ENCODE data around the gene HES4. TPM values are rescaled to one million over a fixed set of nuclear protein-coding genes. Genes with fewer than 3 reads are reported as not detected.
A peak's percentile ranks its signal among the peaks of the same experiment; 100 is the strongest.

Gene HES4
- total and polyA plus RNA-seq, 2 of the 13 experiments (the other 11 are each of a cell fraction or from before 2014, with no cell fraction given) = 8.8 to 10.6 TPM

DNA sequence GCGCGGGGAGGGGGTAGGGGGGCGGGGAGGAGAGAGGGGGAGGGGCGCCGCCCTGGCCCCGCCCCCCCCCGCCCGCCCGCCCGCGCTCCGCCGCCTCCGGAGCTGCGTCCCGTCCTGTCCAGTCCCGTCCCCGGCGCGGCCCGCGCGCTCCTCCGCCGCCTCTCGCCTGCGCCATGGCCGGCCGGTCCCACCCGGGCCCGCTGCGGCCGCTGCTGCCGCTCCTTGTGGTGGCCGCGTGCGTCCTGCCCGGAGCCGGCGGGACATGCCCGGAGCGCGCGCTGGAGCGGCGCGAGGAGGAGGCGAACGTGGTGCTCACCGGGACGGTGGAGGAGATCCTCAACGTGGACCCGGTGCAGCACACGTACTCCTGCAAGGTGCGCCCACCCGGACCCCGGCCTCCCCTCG is 20.1 kb upstream of the HES4 start, which contains the start of gene AGRN:
Gene AGRN, plus strand, starts transcription at position 121 of the 405 bp plus-strand sequence. Its CDS starts 53 bp downstream, at position 174.
- Histone ChIP-seq H3K9ac (ENCODE audit: insufficient read depth, low read depth, low read length) (peak within 1 kb of the TSS; percentile 78), H3K36me3 (replicated peaks in 1 of 2; ENCODE audit: control insufficient read depth in 1 of 2, insufficient read depth in 2 of 2, low read length in 2 of 2) (peaks cover 4 to 10% of the 10 kb centered on the region in 2 experiments; a peak in 2 of 5 replicates), H3K4me3 (replicated peaks in 1 of 3; ENCODE audit: insufficient read depth in 1 of 3, low read depth in 2 of 3, low read length in 3 of 3) (peak within 1 kb of the TSS; percentile 66 to 83 (median 79)), H3K79me2 (ENCODE audit: insufficient read depth, low read length) (peaks cover 23% of the 10 kb centered on the region), H3K4me1 (ENCODE audit: insufficient read depth, low read length) (peaks cover 82% of the 10 kb centered on the region), H4K20me1 (ENCODE audit: insufficient read depth, low read length) (peaks cover 31% of the 10 kb centered on the region; the same call in 1 of the 2 replicates), H3K27ac (ENCODE audit: extremely low read length, insufficient read depth, low read length) (peak within 1 kb of the TSS; percentile 74), H3K9me3 (ENCODE audit: low read length) (no peaks in the 10 kb centered on the region), H3K4me2 (ENCODE audit: low read depth, low read length) (peak within 1 kb of the TSS; percentile 90), H2AFZ (ENCODE audit: low read length) (no peak within 1 kb of the TSS), H3K27me3 (ENCODE audit: control insufficient read depth in 1 of 2, insufficient read depth in 2 of 2, low read length in 2 of 2) (no peaks in the 10 kb centered on the region)
- peak; percentile 54 for ATAC-seq
- BruUV-seq (replicated peaks) = no TSS peak
- WGBS (ENCODE audit: low lambda C conversion rate) = 0% methylated on average over 2 of the region's 58 CpGs
- FAIRE-seq = no peak
- in situ Hi-C loops (cut with HindIII; ENCODE audit: extremely low pct_ligation_motif_present, low pct_unique_long_range_greater_than_20kb) = loop anchor here (5.0 kb wide), 1 partner anchor 37 kb away; no protein-coding TSS in a partner anchor
- intact Hi-C loops (cut with micrococcal nuclease; ENCODE audit: unreplicated experiment) = no loop called here
- DNase-seq (ENCODE audit: low spot score) = no peak
- CTCF ChIA-PET (ENCODE audit: low intra/inter-chr PET ratio, low total read pairs) = interaction anchor here (1.5 kb wide), 1 partner anchor 44 kb away, joined by 8 read pairs; no protein-coding TSS in a partner anchor
- POLR2A ChIA-PET = interaction anchor here (1.3 to 5.9 kb wide), 4 partner anchors 14 to 218 kb away, joined by 4 to 61 read pairs (median 8); no protein-coding TSS in a partner anchor
- TF ChIP-seq MYNN (CRISPR knock-in tag; IDR thresholded peaks at IDR 0.05; ENCODE audit: low read depth) (no peak), POLR2G (IDR thresholded peaks at IDR 0.05; ENCODE audit: low read depth, low read length) (peak; percentile 62; the same call in 1 of the 2 replicates), ZNF672 (CRISPR knock-in tag; IDR thresholded peaks at IDR 0.05) (no peak), ATF4 (CRISPR knock-in tag; IDR thresholded peaks at IDR 0.05) (no peak), ZNF446 (CRISPR knock-in tag; IDR thresholded peaks at IDR 0.05) (no peak), AGO2 (optimal IDR thresholded peaks at IDR 0.05; ENCODE audit: low read depth, low read length) (peak; percentile 44), JUND (CRISPR knock-in tag; IDR thresholded peaks at IDR 0.05) (no peak), ZBTB2 (CRISPR knock-in tag; IDR thresholded peaks at IDR 0.05; ENCODE audit: low read depth) (no peak), ZNF451 (CRISPR knock-in tag; IDR thresholded peaks at IDR 0.05) (no peak), POLR2AphosphoS2 (IDR thresholded peaks at IDR 0.05; ENCODE audit: low read depth, low read length) (no peak), ARNT2 (CRISPR knock-in tag; IDR thresholded peaks at IDR 0.05; ENCODE audit: low read depth) (peak; percentile 68; the same call in 1 of the 2 replicates), ZNF121 (CRISPR knock-in tag; IDR thresholded peaks at IDR 0.05) (peak; percentile 8; the same call in 1 of the 2 replicates), PHF8 (CRISPR knock-in tag; IDR thresholded peaks at IDR 0.05) (no peak), SAP130 (CRISPR knock-in tag; IDR thresholded peaks at IDR 0.05; ENCODE audit: low read depth) (peak; percentile 34; the same call in 1 of the 2 replicates), DBP (CRISPR knock-in tag; IDR thresholded peaks at IDR 0.05; ENCODE audit: not compliant biosample characterization) (no peak), ZMYM2 (CRISPR knock-in tag; IDR thresholded peaks at IDR 0.05) (no peak), HOXA5 (CRISPR knock-in tag; IDR thresholded peaks at IDR 0.05) (0 out of 2 replicates have a peak, but pooled peaks have one; percentile 14), GZF1 (CRISPR knock-in tag; IDR thresholded peaks at IDR 0.05) (no peak), HES4 (CRISPR knock-in tag; IDR thresholded peaks at IDR 0.05; ENCODE audit: borderline replicate concordance) (no peak), IRX3 (CRISPR knock-in tag; IDR thresholded peaks at IDR 0.05; ENCODE audit: borderline replicate concordance, low read depth) (0 out of 2 replicates have a peak, but pooled peaks have one; percentile 31)
- TF ChIP-seq, protein P1, sequence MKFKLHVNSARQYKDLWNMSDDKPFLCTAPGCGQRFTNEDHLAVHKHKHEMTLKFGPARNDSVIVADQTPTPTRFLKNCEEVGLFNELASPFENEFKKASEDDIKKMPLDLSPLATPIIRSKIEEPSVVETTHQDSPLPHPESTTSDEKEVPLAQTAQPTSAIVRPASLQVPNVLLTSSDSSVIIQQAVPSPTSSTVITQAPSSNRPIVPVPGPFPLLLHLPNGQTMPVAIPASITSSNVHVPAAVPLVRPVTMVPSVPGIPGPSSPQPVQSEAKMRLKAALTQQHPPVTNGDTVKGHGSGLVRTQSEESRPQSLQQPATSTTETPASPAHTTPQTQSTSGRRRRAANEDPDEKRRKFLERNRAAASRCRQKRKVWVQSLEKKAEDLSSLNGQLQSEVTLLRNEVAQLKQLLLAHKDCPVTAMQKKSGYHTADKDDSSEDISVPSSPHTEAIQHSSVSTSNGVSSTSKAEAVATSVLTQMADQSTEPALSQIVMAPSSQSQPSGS (CRISPR knock-in tag; IDR thresholded peaks at IDR 0.05) = no peak

All from HepG2 (cell line).